HEK293 (cell line): ENCODE results near the gene TLR8.

Source experiments
- CTCF ChIA-PET: fragments of 350-600 bp; formaldehyde crosslinking; extraction: SDS; loops from one replicate; lab custom pipeline; 2021; ENCODE audit warnings: antibody characterized with exemption; lab: Yijun Ruan, JAX
- POLR2A ChIA-PET: fragments of 300-600 bp; formaldehyde crosslinking; extraction: SDS; loops from one replicate; lab custom pipeline; 2020; ENCODE audit warnings: antibody characterized with exemption, inconsistent platforms; lab: Yijun Ruan, JAX
- H3K27ac ChIP-seq: fragments of 200-500 bp; sonication (Bioruptor generic); 2 replicates; pipeline ENCODE4 v1.5.1; 2014; ENCODE audit warnings: low read depth, low read length, control low read depth, inconsistent platforms; ENCODE audit errors: extremely low read depth
- H3K36me3 ChIP-seq, 2 experiments: fragments of 200-500 bp in 1 of 2; sonication (Bioruptor generic) in 1 of 2; 1 replicate in 1 of 2; 2 replicates in 1 of 2; pipeline ENCODE4 v1.5.1; 2014 to 2017; ENCODE audit warnings: inconsistent platforms in 2 of 2, low read length in 2 of 2; ENCODE audit not compliant: control insufficient read depth in 2 of 2, insufficient read depth in 1 of 2
- H3K4me1 ChIP-seq: fragments of 200-500 bp; sonication (Bioruptor generic); 2 replicates; pipeline ENCODE4 v1.5.1; 2014; ENCODE audit warnings: mild to moderate bottlenecking, low read length, inconsistent platforms; ENCODE audit not compliant: control insufficient read depth, insufficient read depth
- H3K4me3 ChIP-seq: 2 replicates; pipeline ENCODE4 v1.5.1; 2011; ENCODE audit warnings: low read depth, mild to moderate bottlenecking, control low read depth, low read length, moderate library complexity
- H3K9me3 ChIP-seq: fragments of 200-500 bp; sonication (Bioruptor generic); 2 replicates; pipeline ENCODE4 v1.5.1; 2014; ENCODE audit warnings: low read depth, low read length, inconsistent platforms; ENCODE audit not compliant: control insufficient read depth, insufficient read depth
- BCL11A ChIP-seq: fragments of 450-650 bp; formaldehyde crosslinking; IDR thresholded peaks from 2 replicates; pipeline ENCODE4 v1.5.1; 2016; ENCODE audit warnings: low read depth, missing biosample characterization, missing genetic modification characterization
- SP3 ChIP-seq: fragments of 450-650 bp; formaldehyde crosslinking; IDR thresholded peaks from 2 replicates; pipeline ENCODE4 v1.5.1; 2016; ENCODE audit warnings: missing biosample characterization, missing genetic modification characterization
- YY2 ChIP-seq: fragments of 450-650 bp; formaldehyde crosslinking; IDR thresholded peaks from 2 replicates; pipeline ENCODE4 v1.5.1; 2016; ENCODE audit warnings: missing biosample characterization, missing genetic modification characterization
- ZFP3 ChIP-seq: fragments of 450-650 bp; formaldehyde crosslinking; IDR thresholded peaks from 2 replicates; pipeline ENCODE4 v1.5.1; 2016; ENCODE audit warnings: low read depth, missing biosample characterization, missing genetic modification characterization
- ZFP41 ChIP-seq: fragments of 450-650 bp; formaldehyde crosslinking; IDR thresholded peaks from 2 replicates; pipeline ENCODE4 v1.5.1; 2016; ENCODE audit warnings: missing biosample characterization, missing genetic modification characterization, borderline replicate concordance
- ZNF211 ChIP-seq: fragments of 450-650 bp; formaldehyde crosslinking; IDR thresholded peaks from 2 replicates; pipeline ENCODE4 v1.5.1; 2016; ENCODE audit warnings: low read depth, missing biosample characterization, missing genetic modification characterization
- ZNF221 ChIP-seq: fragments of 450-650 bp; formaldehyde crosslinking; IDR thresholded peaks from 2 replicates; pipeline ENCODE4 v1.5.1; 2017; ENCODE audit warnings: missing biosample characterization, missing genetic modification characterization, borderline replicate concordance
- ZNF560 ChIP-seq: fragments of 450-650 bp; formaldehyde crosslinking; IDR thresholded peaks from 2 replicates; pipeline ENCODE4 v1.5.1; 2017; ENCODE audit warnings: missing biosample characterization, missing genetic modification characterization, borderline replicate concordance
- ZNF629 ChIP-seq: fragments of 450-650 bp; formaldehyde crosslinking; IDR thresholded peaks from 2 replicates; pipeline ENCODE4 v1.5.1; 2017; ENCODE audit warnings: missing biosample characterization, missing genetic modification characterization
- ZNF777 ChIP-seq: fragments of 450-650 bp; formaldehyde crosslinking; IDR thresholded peaks from 2 replicates; pipeline ENCODE4 v1.5.1; 2017; ENCODE audit warnings: missing biosample characterization, missing genetic modification characterization, borderline replicate concordance
- ZSCAN16 ChIP-seq: fragments of 450-650 bp; formaldehyde crosslinking; IDR thresholded peaks from 2 replicates; pipeline ENCODE4 v1.5.1; 2016; ENCODE audit warnings: missing biosample characterization, missing genetic modification characterization
- TF ChIP-seq, protein P1 (sequence below): fragments of 450-650 bp; formaldehyde crosslinking; conservative IDR thresholded peaks from 2 replicates; pipeline ENCODE4 v1.5.1; 2016; ENCODE audit warnings: low read depth, missing biosample characterization, missing genetic modification characterization
- TF ChIP-seq, protein P2 (sequence below): fragments of 450-650 bp; formaldehyde crosslinking; IDR thresholded peaks from 2 replicates; pipeline ENCODE4 v1.5.1; 2016; ENCODE audit warnings: missing biosample characterization, missing genetic modification characterization
- TF ChIP-seq, protein P3 (sequence below): fragments of 450-650 bp; IDR thresholded peaks from 2 replicates; pipeline ENCODE4 v1.5.1; 2018; ENCODE audit warnings: missing biosample characterization, mild to moderate bottlenecking, missing genetic modification characterization
- TF ChIP-seq, protein P4 (sequence below): fragments of 450-650 bp; formaldehyde crosslinking; IDR thresholded peaks from 2 replicates; pipeline ENCODE4 v1.5.1; 2016; ENCODE audit warnings: missing biosample characterization, missing genetic modification characterization
- TF ChIP-seq, protein P5 (sequence below): fragments of 450-650 bp; formaldehyde crosslinking; IDR thresholded peaks from 2 replicates; pipeline ENCODE4 v1.5.1; 2016; ENCODE audit warnings: missing biosample characterization, missing genetic modification characterization
- TF ChIP-seq, protein P6 (sequence below): fragments of 450-650 bp; formaldehyde crosslinking; IDR thresholded peaks from 2 replicates; pipeline ENCODE4 v1.5.1; 2016; ENCODE audit warnings: missing biosample characterization, missing genetic modification characterization
- TF ChIP-seq, protein P7 (sequence below): fragments of 450-650 bp; formaldehyde crosslinking; optimal IDR thresholded peaks from 2 replicates; pipeline ENCODE3; 2016; ENCODE audit warnings: missing biosample characterization, mild to moderate bottlenecking, missing genetic modification characterization
- TF ChIP-seq, protein P8 (sequence below): fragments of 450-650 bp; formaldehyde crosslinking; IDR thresholded peaks from 2 replicates; pipeline ENCODE4 v1.5.1; 2017; ENCODE audit warnings: missing biosample characterization, missing genetic modification characterization

Gene TLR8

DNA sequence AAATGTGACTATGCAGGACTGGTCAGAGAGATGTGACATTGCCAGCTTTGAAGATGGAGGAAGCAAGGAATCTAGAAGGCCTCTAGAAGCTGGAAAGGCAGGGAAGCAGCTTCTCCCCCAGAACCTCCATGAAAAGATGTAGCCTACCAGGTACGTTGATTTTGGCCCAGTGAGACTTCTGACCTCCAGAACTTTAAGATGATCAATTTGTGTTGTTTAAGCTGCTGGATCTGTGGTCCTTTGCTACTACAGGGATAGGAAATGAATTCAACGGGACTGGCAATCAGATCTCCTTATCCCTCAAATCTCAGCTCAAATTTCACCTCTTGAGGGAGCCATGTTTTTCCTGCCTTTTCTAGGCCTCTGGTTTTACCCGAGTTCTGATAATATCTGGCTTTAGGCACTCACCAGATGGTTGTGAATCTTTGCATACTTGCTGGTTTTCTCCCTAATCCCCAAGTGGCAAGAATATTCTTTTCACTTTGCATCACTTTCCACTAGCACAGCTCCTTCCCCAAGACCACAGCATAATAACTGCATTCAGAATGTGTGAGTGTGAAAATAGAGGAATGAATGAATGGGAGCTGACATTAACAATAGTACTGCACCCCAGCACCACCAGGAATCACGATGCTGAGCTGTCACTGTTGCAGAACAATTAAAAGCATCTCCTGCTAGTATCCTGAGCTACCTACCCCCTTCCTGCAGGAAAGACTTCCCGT, 42.9 kb downstream of the TLR8 start:
- no peaks in the 10 kb centered on the region for H3K9me3 ChIP-seq
- H3K4me3 ChIP-seq, result no peak overlapping the region
- H3K27ac ChIP-seq, result no peak overlapping the region; the same call in 1 of the 2 replicates
- peaks cover 17% of the 10 kb centered on the region for H3K4me1 ChIP-seq
- ChIA-PET POLR2A (interaction anchor here (0.7 to 1.8 kb wide), 3 partner anchors 21 to 30 kb away, joined by 3 to 5 read pairs (median 5); partner anchors contain the start of gene TMSB4X), CTCF (interaction anchor here (0.5 to 2.7 kb wide), 12 partner anchors 16 to 539 kb away, joined by 3 to 14 read pairs (median 3); partner anchors contain the start of gene TMSB4X)
- no peaks in the 10 kb centered on the region for H3K36me3 ChIP-seq
- TF ChIP-seq ZFP3 (tag by site-specific recombination) (no peak), ZFP41 (tag by site-specific recombination) (no peak), YY2 (no peak), ZNF221 (tag by site-specific recombination) (no peak), ZNF211 (tag by site-specific recombination) (no peak), ZNF629 (tag by site-specific recombination) (no peak), ZNF560 (tag by site-specific recombination) (no peak), ZSCAN16 (tag by site-specific recombination) (no peak), SP3 (tag by site-specific recombination) (no peak), ZNF777 (no peak), BCL11A (no peak)
- TF ChIP-seq, protein P1, sequence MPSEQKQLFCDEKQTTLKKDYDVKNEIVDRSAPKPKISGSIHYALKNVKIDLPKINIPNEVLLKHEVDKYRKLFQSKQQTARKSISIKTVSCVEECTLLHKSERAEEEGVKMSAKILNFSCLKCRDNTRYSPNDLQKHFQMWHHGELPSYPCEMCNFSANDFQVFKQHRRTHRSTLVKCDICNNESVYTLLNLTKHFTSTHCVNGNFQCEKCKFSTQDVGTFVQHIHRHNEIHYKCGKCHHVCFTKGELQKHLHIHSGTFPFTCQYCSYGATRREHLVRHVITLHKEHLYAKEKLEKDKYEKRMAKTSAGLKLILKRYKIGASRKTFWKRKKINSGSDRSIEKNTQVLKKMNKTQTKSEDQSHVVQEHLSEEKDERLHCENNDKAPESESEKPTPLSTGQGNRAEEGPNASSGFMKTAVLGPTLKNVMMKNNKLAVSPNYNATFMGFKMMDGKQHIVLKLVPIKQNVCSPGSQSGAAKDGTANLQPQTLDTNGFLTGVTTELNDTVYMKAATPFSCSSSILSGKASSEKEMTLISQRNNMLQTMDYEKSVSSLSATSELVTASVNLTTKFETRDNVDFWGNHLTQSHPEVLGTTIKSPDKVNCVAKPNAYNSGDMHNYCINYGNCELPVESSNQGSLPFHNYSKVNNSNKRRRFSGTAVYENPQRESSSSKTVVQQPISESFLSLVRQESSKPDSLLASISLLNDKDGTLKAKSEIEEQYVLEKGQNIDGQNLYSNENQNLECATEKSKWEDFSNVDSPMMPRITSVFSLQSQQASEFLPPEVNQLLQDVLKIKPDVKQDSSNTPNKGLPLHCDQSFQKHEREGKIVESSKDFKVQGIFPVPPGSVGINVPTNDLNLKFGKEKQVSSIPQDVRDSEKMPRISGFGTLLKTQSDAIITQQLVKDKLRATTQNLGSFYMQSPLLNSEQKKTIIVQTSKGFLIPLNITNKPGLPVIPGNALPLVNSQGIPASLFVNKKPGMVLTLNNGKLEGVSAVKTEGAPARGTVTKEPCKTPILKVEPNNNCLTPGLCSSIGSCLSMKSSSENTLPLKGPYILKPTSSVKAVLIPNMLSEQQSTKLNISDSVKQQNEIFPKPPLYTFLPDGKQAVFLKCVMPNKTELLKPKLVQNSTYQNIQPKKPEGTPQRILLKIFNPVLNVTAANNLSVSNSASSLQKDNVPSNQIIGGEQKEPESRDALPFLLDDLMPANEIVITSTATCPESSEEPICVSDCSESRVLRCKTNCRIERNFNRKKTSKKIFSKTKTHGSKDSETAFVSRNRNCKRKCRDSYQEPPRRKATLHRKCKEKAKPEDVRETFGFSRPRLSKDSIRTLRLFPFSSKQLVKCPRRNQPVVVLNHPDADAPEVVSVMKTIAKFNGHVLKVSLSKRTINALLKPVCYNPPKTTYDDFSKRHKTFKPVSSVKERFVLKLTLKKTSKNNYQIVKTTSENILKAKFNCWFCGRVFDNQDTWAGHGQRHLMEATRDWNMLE (tag by site-specific recombination), result no peak
- TF ChIP-seq, protein P2, sequence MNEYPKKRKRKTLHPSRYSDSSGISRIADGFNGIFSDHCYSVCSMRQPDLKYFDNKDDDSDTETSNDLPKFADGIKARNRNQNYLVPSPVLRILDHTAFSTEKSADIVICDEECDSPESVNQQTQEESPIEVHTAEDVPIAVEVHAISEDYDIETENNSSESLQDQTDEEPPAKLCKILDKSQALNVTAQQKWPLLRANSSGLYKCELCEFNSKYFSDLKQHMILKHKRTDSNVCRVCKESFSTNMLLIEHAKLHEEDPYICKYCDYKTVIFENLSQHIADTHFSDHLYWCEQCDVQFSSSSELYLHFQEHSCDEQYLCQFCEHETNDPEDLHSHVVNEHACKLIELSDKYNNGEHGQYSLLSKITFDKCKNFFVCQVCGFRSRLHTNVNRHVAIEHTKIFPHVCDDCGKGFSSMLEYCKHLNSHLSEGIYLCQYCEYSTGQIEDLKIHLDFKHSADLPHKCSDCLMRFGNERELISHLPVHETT (tag by site-specific recombination), result no peak
- TF ChIP-seq, protein P3, sequence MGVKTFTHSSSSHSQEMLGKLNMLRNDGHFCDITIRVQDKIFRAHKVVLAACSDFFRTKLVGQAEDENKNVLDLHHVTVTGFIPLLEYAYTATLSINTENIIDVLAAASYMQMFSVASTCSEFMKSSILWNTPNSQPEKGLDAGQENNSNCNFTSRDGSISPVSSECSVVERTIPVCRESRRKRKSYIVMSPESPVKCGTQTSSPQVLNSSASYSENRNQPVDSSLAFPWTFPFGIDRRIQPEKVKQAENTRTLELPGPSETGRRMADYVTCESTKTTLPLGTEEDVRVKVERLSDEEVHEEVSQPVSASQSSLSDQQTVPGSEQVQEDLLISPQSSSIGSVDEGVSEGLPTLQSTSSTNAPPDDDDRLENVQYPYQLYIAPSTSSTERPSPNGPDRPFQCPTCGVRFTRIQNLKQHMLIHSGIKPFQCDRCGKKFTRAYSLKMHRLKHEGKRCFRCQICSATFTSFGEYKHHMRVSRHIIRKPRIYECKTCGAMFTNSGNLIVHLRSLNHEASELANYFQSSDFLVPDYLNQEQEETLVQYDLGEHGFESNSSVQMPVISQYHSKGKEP (tag by site-specific recombination), result no peak
- TF ChIP-seq, protein P4, sequence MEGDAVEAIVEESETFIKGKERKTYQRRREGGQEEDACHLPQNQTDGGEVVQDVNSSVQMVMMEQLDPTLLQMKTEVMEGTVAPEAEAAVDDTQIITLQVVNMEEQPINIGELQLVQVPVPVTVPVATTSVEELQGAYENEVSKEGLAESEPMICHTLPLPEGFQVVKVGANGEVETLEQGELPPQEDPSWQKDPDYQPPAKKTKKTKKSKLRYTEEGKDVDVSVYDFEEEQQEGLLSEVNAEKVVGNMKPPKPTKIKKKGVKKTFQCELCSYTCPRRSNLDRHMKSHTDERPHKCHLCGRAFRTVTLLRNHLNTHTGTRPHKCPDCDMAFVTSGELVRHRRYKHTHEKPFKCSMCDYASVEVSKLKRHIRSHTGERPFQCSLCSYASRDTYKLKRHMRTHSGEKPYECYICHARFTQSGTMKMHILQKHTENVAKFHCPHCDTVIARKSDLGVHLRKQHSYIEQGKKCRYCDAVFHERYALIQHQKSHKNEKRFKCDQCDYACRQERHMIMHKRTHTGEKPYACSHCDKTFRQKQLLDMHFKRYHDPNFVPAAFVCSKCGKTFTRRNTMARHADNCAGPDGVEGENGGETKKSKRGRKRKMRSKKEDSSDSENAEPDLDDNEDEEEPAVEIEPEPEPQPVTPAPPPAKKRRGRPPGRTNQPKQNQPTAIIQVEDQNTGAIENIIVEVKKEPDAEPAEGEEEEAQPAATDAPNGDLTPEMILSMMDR (tag by site-specific recombination), result no peak
- TF ChIP-seq, protein P5, sequence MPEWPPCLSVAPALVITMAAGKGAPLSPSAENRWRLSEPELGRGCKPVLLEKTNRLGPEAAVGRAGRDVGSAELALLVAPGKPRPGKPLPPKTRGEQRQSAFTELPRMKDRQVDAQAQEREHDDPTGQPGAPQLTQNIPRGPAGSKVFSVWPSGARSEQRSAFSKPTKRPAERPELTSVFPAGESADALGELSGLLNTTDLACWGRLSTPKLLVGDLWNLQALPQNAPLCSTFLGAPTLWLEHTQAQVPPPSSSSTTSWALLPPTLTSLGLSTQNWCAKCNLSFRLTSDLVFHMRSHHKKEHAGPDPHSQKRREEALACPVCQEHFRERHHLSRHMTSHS, result no peak
- TF ChIP-seq, protein P6, sequence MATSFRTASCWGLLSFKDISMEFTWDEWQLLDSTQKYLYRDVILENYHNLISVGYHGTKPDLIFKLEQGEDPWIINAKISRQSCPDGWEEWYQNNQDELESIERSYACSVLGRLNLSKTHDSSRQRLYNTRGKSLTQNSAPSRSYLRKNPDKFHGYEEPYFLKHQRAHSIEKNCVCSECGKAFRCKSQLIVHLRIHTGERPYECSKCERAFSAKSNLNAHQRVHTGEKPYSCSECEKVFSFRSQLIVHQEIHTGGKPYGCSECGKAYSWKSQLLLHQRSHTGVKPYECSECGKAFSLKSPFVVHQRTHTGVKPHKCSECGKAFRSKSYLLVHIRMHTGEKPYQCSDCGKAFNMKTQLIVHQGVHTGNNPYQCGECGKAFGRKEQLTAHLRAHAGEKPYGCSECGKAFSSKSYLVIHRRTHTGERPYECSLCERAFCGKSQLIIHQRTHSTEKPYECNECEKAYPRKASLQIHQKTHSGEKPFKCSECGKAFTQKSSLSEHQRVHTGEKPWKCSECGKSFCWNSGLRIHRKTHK, result no peak
- TF ChIP-seq, protein P7, sequence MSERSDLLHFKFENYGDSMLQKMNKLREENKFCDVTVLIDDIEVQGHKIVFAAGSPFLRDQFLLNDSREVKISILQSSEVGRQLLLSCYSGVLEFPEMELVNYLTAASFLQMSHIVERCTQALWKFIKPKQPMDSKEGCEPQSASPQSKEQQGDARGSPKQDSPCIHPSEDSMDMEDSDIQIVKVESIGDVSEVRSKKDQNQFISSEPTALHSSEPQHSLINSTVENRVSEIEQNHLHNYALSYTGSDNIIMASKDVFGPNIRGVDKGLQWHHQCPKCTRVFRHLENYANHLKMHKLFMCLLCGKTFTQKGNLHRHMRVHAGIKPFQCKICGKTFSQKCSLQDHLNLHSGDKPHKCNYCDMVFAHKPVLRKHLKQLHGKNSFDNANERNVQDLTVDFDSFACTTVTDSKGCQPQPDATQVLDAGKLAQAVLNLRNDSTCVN (tag by site-specific recombination), result no peak
- TF ChIP-seq, protein P8, sequence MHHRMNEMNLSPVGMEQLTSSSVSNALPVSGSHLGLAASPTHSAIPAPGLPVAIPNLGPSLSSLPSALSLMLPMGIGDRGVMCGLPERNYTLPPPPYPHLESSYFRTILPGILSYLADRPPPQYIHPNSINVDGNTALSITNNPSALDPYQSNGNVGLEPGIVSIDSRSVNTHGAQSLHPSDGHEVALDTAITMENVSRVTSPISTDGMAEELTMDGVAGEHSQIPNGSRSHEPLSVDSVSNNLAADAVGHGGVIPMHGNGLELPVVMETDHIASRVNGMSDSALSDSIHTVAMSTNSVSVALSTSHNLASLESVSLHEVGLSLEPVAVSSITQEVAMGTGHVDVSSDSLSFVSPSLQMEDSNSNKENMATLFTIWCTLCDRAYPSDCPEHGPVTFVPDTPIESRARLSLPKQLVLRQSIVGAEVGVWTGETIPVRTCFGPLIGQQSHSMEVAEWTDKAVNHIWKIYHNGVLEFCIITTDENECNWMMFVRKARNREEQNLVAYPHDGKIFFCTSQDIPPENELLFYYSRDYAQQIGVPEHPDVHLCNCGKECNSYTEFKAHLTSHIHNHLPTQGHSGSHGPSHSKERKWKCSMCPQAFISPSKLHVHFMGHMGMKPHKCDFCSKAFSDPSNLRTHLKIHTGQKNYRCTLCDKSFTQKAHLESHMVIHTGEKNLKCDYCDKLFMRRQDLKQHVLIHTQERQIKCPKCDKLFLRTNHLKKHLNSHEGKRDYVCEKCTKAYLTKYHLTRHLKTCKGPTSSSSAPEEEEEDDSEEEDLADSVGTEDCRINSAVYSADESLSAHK (tag by site-specific recombination), result no peak
